Type B pancreatic cell (in vitro differentiated cells): ENCODE data around the gene NOL4L. TPM values are rescaled to one million over a fixed set of nuclear protein-coding genes. Genes with fewer than 3 reads are reported as not detected.

ENCODE experiments used
- DNase-seq: peaks from one replicate; pipeline ENCODE4 v3.0.0; 2021; ENCODE audit warnings: mixed read lengths; ENCODE audit not compliant: unreplicated experiment; ENCODE audit errors: extremely low spot score
- H3K27ac Mint-ChIP-seq: 2 replicates; pipeline ENCODE4 v1.8.0; 2021; ENCODE audit warnings: mild to moderate bottlenecking, mixed read lengths
- H3K27me3 Mint-ChIP-seq: 2 replicates; pipeline ENCODE4 v1.8.0; 2021; ENCODE audit warnings: mixed read lengths
- H3K36me3 Mint-ChIP-seq: 2 replicates; pipeline ENCODE4 v1.8.0; 2021; ENCODE audit warnings: mixed read lengths
- H3K4me1 Mint-ChIP-seq: one replicate; pipeline ENCODE4 v1.8.0; 2021; ENCODE audit warnings: mixed read lengths; ENCODE audit not compliant: unreplicated experiment
- H3K4me3 Mint-ChIP-seq: 2 replicates; pipeline ENCODE4 v1.8.0; 2021; ENCODE audit warnings: mild to moderate bottlenecking, mixed read lengths
- H3K9me3 Mint-ChIP-seq: 2 replicates; pipeline ENCODE4 v1.8.0; 2021; ENCODE audit warnings: mixed read lengths
- CTCF ChIP-seq: fragments of 200-600 bp; sonication (generic); conservative IDR thresholded peaks from 2 replicates; pipeline ENCODE4 v1.5.0; 2021; ENCODE audit warnings: antibody characterized with exemption, mild to moderate bottlenecking
- total RNA-seq: library from RNA; stranded (reverse); gene quantifications from 2 replicates; pipeline ENCODE4 v1.2.1, GENCODE V29; 2021; ENCODE audit warnings: low replicate concordance

The NOL4L gene
- total RNA-seq, 1 donor from 2014 or later = 44.5 TPM

DNA sequence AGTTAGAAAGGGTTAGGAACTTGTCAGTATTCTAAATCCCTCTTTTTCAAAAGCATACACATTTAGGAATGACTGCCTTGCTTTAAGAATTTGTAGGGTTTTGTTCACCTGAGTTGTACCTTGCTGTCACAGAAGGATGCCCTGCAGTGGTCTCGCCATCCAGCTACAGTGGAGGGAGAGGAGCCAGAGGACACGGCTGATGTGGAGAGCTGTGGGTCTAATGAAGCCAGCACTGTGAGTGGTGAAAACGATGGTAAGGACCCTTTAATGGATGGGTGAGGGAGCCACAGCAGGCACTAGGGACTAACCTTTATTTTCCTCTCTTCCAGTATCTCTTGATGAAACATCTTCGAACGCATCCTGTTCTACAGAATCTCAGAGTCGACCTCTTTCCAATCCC, 157.1 kb downstream of the NOL4L start:
- H3K27ac Mint-ChIP-seq = no peak overlapping the region
- no peak for TF ChIP-seq CTCF
- no peaks in the 10 kb centered on the region for H3K9me3 Mint-ChIP-seq
- H3K36me3 Mint-ChIP-seq = peaks cover 49% of the 10 kb centered on the region
- H3K27me3 Mint-ChIP-seq = no peaks in the 10 kb centered on the region
- DNase-seq = no peak
- peaks cover 10% of the 10 kb centered on the region for H3K4me1 Mint-ChIP-seq
- H3K4me3 Mint-ChIP-seq = no peak overlapping the region

DNA sequence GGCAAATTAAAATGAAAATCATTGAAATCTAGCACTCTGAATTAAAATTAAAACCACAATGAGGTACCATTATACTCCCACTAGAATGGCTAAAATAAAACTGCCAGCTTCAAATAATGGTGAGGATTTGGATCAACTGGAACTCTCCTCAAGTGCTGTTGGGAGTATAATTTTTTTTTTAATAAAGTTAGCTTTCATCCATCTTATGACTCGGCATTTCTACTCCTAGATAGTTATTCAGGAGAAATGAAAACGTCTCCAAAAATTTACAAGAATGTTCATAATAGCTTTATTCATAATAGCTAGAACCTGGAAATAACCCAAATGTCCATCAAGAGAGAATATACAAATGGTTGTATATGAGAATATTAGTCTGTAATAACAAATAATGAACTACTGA, 163.8 kb downstream of the NOL4L start:
- Mint-ChIP-seq H3K4me1 (peaks cover 8% of the 10 kb centered on the region), H3K27ac (no peak overlapping the region), H3K36me3 (peaks cover 25% of the 10 kb centered on the region), H3K27me3 (no peaks in the 10 kb centered on the region), H3K4me3 (no peak overlapping the region), H3K9me3 (no peaks in the 10 kb centered on the region)
- TF ChIP-seq CTCF = no peak
- DNase-seq = no peak

GRCh38 chr20:32418376-32418775, 166.8 kb downstream of the NOL4L start:
- no peak for TF ChIP-seq CTCF
- Mint-ChIP-seq H3K9me3 (no peaks in the 10 kb centered on the region), H3K27me3 (no peaks in the 10 kb centered on the region), H3K36me3 (peaks cover 16% of the 10 kb centered on the region), H3K27ac (no peak overlapping the region), H3K4me3 (no peak overlapping the region), H3K4me1 (peaks cover 11% of the 10 kb centered on the region)
- no peak for DNase-seq

DNA sequence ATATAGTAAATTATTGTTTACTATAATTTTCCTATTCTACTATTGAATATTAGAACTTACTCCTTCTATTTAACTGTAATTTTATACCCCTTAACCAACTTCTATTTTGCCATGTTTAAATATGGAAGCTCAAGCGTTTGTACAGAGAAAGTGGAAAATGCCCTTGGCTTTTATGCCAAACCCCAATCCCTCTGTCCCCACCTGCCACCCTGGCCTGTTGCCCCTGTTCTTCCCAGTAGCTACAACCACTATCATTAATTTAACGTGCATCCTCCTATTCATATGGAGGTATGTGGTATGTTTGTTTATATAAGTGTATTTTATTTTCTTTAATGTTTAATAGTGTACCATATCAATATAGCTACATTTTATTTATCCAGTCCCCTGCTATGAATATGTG, 168.9 kb downstream of the NOL4L start:
- no peak for DNase-seq
- Mint-ChIP-seq H3K4me3 (no peak overlapping the region), H3K27me3 (no peaks in the 10 kb centered on the region), H3K27ac (no peak overlapping the region), H3K9me3 (no peaks in the 10 kb centered on the region), H3K4me1 (peaks cover 15% of the 10 kb centered on the region), H3K36me3 (peaks cover 17% of the 10 kb centered on the region)
- no peak for TF ChIP-seq CTCF

GRCh38 chr20:32415494-32415893, 169.6 kb downstream of the NOL4L start:
- TF ChIP-seq CTCF = no peak
- no peaks in the 10 kb centered on the region for H3K9me3 Mint-ChIP-seq
- DNase-seq = no peak
- H3K4me1 Mint-ChIP-seq = peaks cover 12% of the 10 kb centered on the region
- no peak overlapping the region for H3K4me3 Mint-ChIP-seq
- peaks cover 14% of the 10 kb centered on the region for H3K36me3 Mint-ChIP-seq
- peak overlapping the region; percentile 7 for H3K27ac Mint-ChIP-seq
- no peaks in the 10 kb centered on the region for H3K27me3 Mint-ChIP-seq
